Gastroesophageal sphincter (tissue), 3 donors: ENCODE measurements around the gene TOM1L2.

Experiments
- EP300 ChIP-seq: sonication (generic); formaldehyde crosslinking; IDR thresholded peaks from one replicate; pipeline ENCODE4 v1.6.1; 2017; ENCODE audit warnings: antibody characterized with exemption, mild to moderate bottlenecking
- POLR2A ChIP-seq, 2 donors: fragments of 450-650 bp; IDR thresholded peaks; one replicate each; pipeline ENCODE4 v1.6.1; 2017; ENCODE audit warnings: antibody characterized with exemption in 2 of 2, mild to moderate bottlenecking in 2 of 2, moderate library complexity in 1 of 2
- POLR2AphosphoS5 ChIP-seq: sonication (generic); formaldehyde crosslinking; IDR thresholded peaks from one replicate; pipeline ENCODE4 v1.6.1; 2017; ENCODE audit warnings: antibody characterized with exemption
- TF ChIP-seq, protein P1 (sequence below), 4 experiments: fragments of 200-600 bp in 2 of 4; fragments of 450-650 bp in 2 of 4; sonication (generic) in 1 of 4; IDR thresholded peaks; one replicate each; pipeline ENCODE4 v1.5.1; 2017 to 2019; ENCODE audit warnings: antibody characterized with exemption in 4 of 4, mild to moderate bottlenecking in 2 of 4, moderate library complexity in 2 of 4

GRCh38 chr17:17815062-17815406 is 157.2 kb downstream of the TOM1L2 start:
- TF ChIP-seq, protein P1, sequence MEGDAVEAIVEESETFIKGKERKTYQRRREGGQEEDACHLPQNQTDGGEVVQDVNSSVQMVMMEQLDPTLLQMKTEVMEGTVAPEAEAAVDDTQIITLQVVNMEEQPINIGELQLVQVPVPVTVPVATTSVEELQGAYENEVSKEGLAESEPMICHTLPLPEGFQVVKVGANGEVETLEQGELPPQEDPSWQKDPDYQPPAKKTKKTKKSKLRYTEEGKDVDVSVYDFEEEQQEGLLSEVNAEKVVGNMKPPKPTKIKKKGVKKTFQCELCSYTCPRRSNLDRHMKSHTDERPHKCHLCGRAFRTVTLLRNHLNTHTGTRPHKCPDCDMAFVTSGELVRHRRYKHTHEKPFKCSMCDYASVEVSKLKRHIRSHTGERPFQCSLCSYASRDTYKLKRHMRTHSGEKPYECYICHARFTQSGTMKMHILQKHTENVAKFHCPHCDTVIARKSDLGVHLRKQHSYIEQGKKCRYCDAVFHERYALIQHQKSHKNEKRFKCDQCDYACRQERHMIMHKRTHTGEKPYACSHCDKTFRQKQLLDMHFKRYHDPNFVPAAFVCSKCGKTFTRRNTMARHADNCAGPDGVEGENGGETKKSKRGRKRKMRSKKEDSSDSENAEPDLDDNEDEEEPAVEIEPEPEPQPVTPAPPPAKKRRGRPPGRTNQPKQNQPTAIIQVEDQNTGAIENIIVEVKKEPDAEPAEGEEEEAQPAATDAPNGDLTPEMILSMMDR (IDR thresholded peaks at IDR 0.05) = no peak
- TF ChIP-seq POLR2A (IDR thresholded peaks at IDR 0.05) (no peak), POLR2AphosphoS5 (no peak), EP300 (no peak)
